Mesenchymal stem cell (in vitro differentiated cells and primary cell): ENCODE data around the gene C3orf49.

ENCODE experiments used
- DNase-seq: peaks from one replicate; pipeline ENCODE4 v3.0.0-alpha.2; 2013
- H2AFZ ChIP-seq: one replicate; pipeline ENCODE4 v1.6.1; 2013; ENCODE audit warnings: low read depth, mild to moderate bottlenecking, control low read depth, inconsistent platforms, low read length, moderate library complexity
- H2AK5ac ChIP-seq: 2 replicates; pipeline ENCODE4 v1.6.1; 2013; ENCODE audit warnings: low read length, moderate library complexity, mild to moderate bottlenecking, inconsistent platforms; ENCODE audit not compliant: severe bottlenecking
- H2BK120ac ChIP-seq: one replicate; pipeline ENCODE4 v1.6.1; 2013; ENCODE audit warnings: low read depth, mild to moderate bottlenecking, inconsistent platforms, low read length, moderate library complexity
- H2BK12ac ChIP-seq, 2 experiments: one replicate each; pipeline ENCODE4 v1.6.1; 2013; ENCODE audit warnings: inconsistent platforms in 2 of 2, low read length in 2 of 2, mild to moderate bottlenecking in 2 of 2, moderate library complexity in 2 of 2, control low read depth in 1 of 2
- H2BK15ac ChIP-seq: one replicate; pipeline ENCODE4 v1.6.1; 2013; ENCODE audit warnings: mild to moderate bottlenecking, low read depth, inconsistent platforms; ENCODE audit not compliant: poor library complexity, severe bottlenecking
- H2BK5ac ChIP-seq: 2 replicates; pipeline ENCODE4 v1.6.1; 2013; ENCODE audit warnings: low read depth, mild to moderate bottlenecking, low read length, control low read depth, inconsistent platforms; ENCODE audit not compliant: poor library complexity, severe bottlenecking
- H3K14ac ChIP-seq, 2 experiments: one replicate each; pipeline ENCODE4 v1.6.1; 2013; ENCODE audit warnings: inconsistent platforms in 2 of 2, low read length in 2 of 2, control low read depth in 1 of 2, mild to moderate bottlenecking in 1 of 2, moderate library complexity in 1 of 2
- H3K18ac ChIP-seq, 2 experiments: one replicate each; pipeline ENCODE4 v1.6.1; 2013; ENCODE audit warnings: inconsistent platforms in 2 of 2, low read length in 2 of 2, control low read depth in 1 of 2, low read depth in 1 of 2, mild to moderate bottlenecking in 1 of 2
- H3K23ac ChIP-seq, 2 experiments: one replicate each; pipeline ENCODE4 v1.6.1; 2013; ENCODE audit warnings: inconsistent platforms in 2 of 2, low read length in 2 of 2, mild to moderate bottlenecking in 2 of 2, moderate library complexity in 2 of 2, control low read depth in 1 of 2
- H3K27ac ChIP-seq: 2 replicates; pipeline ENCODE4 v1.5.1; 2013; ENCODE audit warnings: mild to moderate bottlenecking, moderate library complexity, low read length, control low read depth, inconsistent platforms; ENCODE audit not compliant: poor library complexity, severe bottlenecking
- H3K27me3 ChIP-seq, 2 experiments: 2 replicates each; pipeline versions ENCODE4 v1.6.1 to v1.7.0; 2013; ENCODE audit warnings: low read length in 2 of 2, mild to moderate bottlenecking in 2 of 2, moderate library complexity in 2 of 2, control low read depth in 1 of 2, inconsistent platforms in 1 of 2; ENCODE audit not compliant: control insufficient read depth in 1 of 2, insufficient read depth in 1 of 2
- H3K36me3 ChIP-seq, 2 experiments: 2 replicates each; pipeline versions ENCODE4 v1.6.1 to v1.7.0; 2013; ENCODE audit warnings: low read length in 2 of 2, control low read depth in 1 of 2, inconsistent platforms in 1 of 2, low read depth in 1 of 2, mild to moderate bottlenecking in 1 of 2; ENCODE audit not compliant: insufficient read depth in 2 of 2, control insufficient read depth in 1 of 2
- H3K4ac ChIP-seq, 2 experiments: one replicate each; pipeline ENCODE4 v1.6.1; 2013; ENCODE audit warnings: inconsistent platforms in 2 of 2, low read length in 2 of 2, mild to moderate bottlenecking in 2 of 2, moderate library complexity in 2 of 2, control low read depth in 1 of 2, low read depth in 1 of 2
- H3K4me1 ChIP-seq: 2 replicates; pipeline ENCODE4 v1.6.1; 2013; ENCODE audit warnings: low read depth, low read length, control low read depth; ENCODE audit not compliant: control insufficient read depth, insufficient read depth
- H3K4me2 ChIP-seq: 2 replicates; pipeline ENCODE4 v1.6.1; 2013; ENCODE audit warnings: low read length, mild to moderate bottlenecking, inconsistent platforms; ENCODE audit not compliant: poor library complexity, severe bottlenecking
- H3K4me3 ChIP-seq, 2 experiments: 2 replicates each; pipeline versions ENCODE4 v1.5.1 to v1.7.0; 2013; ENCODE audit warnings: low read length in 2 of 2, mild to moderate bottlenecking in 2 of 2, control low read depth in 1 of 2, low read depth in 1 of 2; ENCODE audit not compliant: insufficient read depth in 1 of 2
- H3K79me1 ChIP-seq: replicated peaks from 2 replicates; pipeline ENCODE4 v1.6.1; 2013; ENCODE audit warnings: mild to moderate bottlenecking, control low read depth, low read length, inconsistent platforms; ENCODE audit not compliant: poor library complexity, severe bottlenecking
- H3K9ac ChIP-seq: 2 replicates; pipeline ENCODE4 v1.7.0; 2013; ENCODE audit warnings: mild to moderate bottlenecking, low read length, moderate library complexity
- H3K9me3 ChIP-seq: 2 replicates; pipeline ENCODE4 v1.7.0; 2013; ENCODE audit warnings: mild to moderate bottlenecking, low read length; ENCODE audit not compliant: control insufficient read depth
- H4K8ac ChIP-seq: one replicate; pipeline ENCODE4 v1.6.1; 2013; ENCODE audit warnings: inconsistent platforms, mild to moderate bottlenecking, low read length, moderate library complexity
- H4K91ac ChIP-seq: one replicate; pipeline ENCODE4 v1.6.1; 2013; ENCODE audit warnings: mild to moderate bottlenecking, low read length, inconsistent platforms
- WGBS: methylation state at CpG from one replicate; pipeline ENCODE4 v1.1.7; 2013; ENCODE audit warnings: mixed read lengths; 5-methylcytosine and 5-hydroxymethylcytosine counted together

C3orf49 gene

GRCh38 chr3:63803911-63804310 is 15.2 kb upstream of the C3orf49 start:
- Histone ChIP-seq H2BK120ac (no peak overlapping the region), H3K79me1 (no peaks in the 10 kb centered on the region), H3K27me3 (peaks cover 0 to 8% of the 10 kb centered on the region in 2 experiments), H4K8ac (no peak overlapping the region), H3K4me3 (no peak overlapping the region), H3K4me1 (no peaks in the 10 kb centered on the region), H3K9me3 (no peaks in the 10 kb centered on the region), H3K4ac (no peak overlapping the region), H2BK15ac (no peak overlapping the region), H3K9ac (no peak overlapping the region), H2BK12ac (no peak overlapping the region), H2BK5ac (no peak overlapping the region), H3K18ac (no peak overlapping the region), H2AK5ac (no peak overlapping the region), H3K4me2 (no peak overlapping the region), H3K36me3 (no peaks in the 10 kb centered on the region), H2AFZ (no peak overlapping the region), H4K91ac (no peak overlapping the region), H3K27ac (no peak overlapping the region), H3K23ac (no peak overlapping the region), H3K14ac (no peak overlapping the region)
- 86% methylated on average over 5 of the region's 5 CpGs for WGBS
- no peak for DNase-seq

- Histone ChIP-seq H3K14ac (no peak overlapping the region), H3K4ac (no peak overlapping the region), H3K9me3 (no peaks in the 10 kb centered on the region), H3K9ac (no peak overlapping the region), H3K23ac (no peak overlapping the region), H3K18ac (no peak overlapping the region), H2BK15ac (no peak overlapping the region), H2BK12ac (no peak overlapping the region), H3K4me2 (no peak overlapping the region), H4K91ac (no peak overlapping the region), H3K27me3 (peaks cover 0 to 4% of the 10 kb centered on the region in 2 experiments), H2AFZ (no peak overlapping the region), H2BK120ac (no peak overlapping the region), H3K27ac (no peak overlapping the region), H3K36me3 (no peaks in the 10 kb centered on the region), H3K79me1 (no peaks in the 10 kb centered on the region), H2BK5ac (no peak overlapping the region), H3K4me1 (peaks cover 2% of the 10 kb centered on the region), H2AK5ac (no peak overlapping the region), H3K4me3 (no peak overlapping the region), H4K8ac (no peak overlapping the region)
- DNase-seq, result no peak
- 92% methylated on average over 5 of the region's 5 CpGs for WGBS
These were observed 11.0 kb upstream of the C3orf49 start for GRCh38 chr3:63807961-63808565.

DNA sequence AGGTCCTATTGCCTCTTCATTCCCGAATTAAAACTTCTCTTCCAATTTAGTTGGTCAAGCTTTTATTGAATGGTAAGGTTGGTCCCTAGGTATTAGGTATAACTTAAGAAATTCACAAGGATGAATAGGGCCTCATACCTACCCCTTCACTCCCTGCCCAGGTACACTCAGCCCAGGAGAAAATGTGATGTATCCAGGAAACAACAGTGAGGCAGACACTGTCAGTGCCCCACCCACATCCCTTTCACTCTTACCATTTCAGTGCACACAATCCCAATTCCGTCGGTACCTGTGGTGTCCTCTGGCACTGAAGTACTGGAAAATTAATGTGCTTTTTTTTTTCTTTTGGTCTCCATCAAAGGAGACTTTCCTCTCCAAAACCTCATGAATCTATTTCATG is 10.5 kb upstream of the C3orf49 start:
- Histone ChIP-seq H3K14ac (no peak overlapping the region), H4K91ac (no peak overlapping the region), H3K36me3 (no peaks in the 10 kb centered on the region), H3K27me3 (no peaks in the 10 kb centered on the region), H3K23ac (no peak overlapping the region), H3K4ac (no peak overlapping the region), H3K27ac (no peak overlapping the region), H2AK5ac (no peak overlapping the region), H3K18ac (no peak overlapping the region), H2BK15ac (no peak overlapping the region), H2AFZ (no peak overlapping the region), H2BK5ac (no peak overlapping the region), H2BK12ac (no peak overlapping the region), H3K9me3 (no peaks in the 10 kb centered on the region), H3K79me1 (no peaks in the 10 kb centered on the region), H3K4me3 (no peak overlapping the region), H3K9ac (no peak overlapping the region), H2BK120ac (no peak overlapping the region), H4K8ac (no peak overlapping the region), H3K4me2 (no peak overlapping the region), H3K4me1 (peaks cover 2% of the 10 kb centered on the region)
- DNase-seq, result no peak
- 100% methylated on average over 2 of the region's 3 CpGs for WGBS

DNA sequence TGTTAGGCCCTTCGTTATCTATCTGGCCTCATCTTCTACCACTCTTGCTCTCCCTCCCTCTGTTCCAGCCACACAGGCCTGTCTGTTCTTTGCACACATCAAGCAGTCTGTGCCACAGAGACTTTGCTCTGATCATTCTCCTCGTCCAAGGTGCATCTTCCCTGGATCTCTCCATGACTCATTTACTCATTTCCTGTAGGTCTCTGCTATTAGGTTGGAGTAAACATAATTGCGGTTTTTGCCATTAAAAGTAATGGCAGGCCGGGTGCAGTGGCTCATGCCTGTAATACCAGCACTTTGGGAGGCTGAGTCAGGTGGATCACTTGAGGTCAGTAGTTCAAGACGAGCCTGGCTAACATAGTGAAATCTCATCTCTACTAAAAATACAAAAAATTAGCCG is 9.5 kb upstream of the C3orf49 start:
- 44% methylated on average over 5 of the region's 6 CpGs for WGBS
- Histone ChIP-seq H3K9me3 (no peaks in the 10 kb centered on the region), H2BK5ac (no peak overlapping the region), H3K23ac (no peak overlapping the region), H2BK120ac (no peak overlapping the region), H2BK15ac (no peak overlapping the region), H3K4me2 (no peak overlapping the region), H3K4ac (no peak overlapping the region), H3K18ac (no peak overlapping the region), H3K27ac (no peak overlapping the region), H2AK5ac (no peak overlapping the region), H2AFZ (no peak overlapping the region), H3K79me1 (no peaks in the 10 kb centered on the region), H4K91ac (no peak overlapping the region), H3K36me3 (no peaks in the 10 kb centered on the region), H3K14ac (no peak overlapping the region), H4K8ac (no peak overlapping the region), H3K9ac (no peak overlapping the region), H2BK12ac (no peak overlapping the region), H3K27me3 (no peaks in the 10 kb centered on the region), H3K4me3 (no peak overlapping the region), H3K4me1 (peaks cover 2% of the 10 kb centered on the region)
- DNase-seq, result peak; percentile 61
